ENCODE results near the gene ACAD9.
"Not testable (repeated sequence)": the region's sequence is repeated elsewhere in the genome, so short reads cannot be mapped to it uniquely, and the experiment has no call there.

Gene ACAD9

GRCh38 chr3:128879125-128879969, at the start of gene ACAD9:
Gene ACAD9, plus strand, starts transcription at chr3:128879620. Its CDS starts 72 bp downstream, at chr3:128879692.
- DNase-seq (ENCODE audit: low read depth in 2 of 3, low spot score in 2 of 3), result peak; percentile 98 to 99 (median 99)

DNA sequence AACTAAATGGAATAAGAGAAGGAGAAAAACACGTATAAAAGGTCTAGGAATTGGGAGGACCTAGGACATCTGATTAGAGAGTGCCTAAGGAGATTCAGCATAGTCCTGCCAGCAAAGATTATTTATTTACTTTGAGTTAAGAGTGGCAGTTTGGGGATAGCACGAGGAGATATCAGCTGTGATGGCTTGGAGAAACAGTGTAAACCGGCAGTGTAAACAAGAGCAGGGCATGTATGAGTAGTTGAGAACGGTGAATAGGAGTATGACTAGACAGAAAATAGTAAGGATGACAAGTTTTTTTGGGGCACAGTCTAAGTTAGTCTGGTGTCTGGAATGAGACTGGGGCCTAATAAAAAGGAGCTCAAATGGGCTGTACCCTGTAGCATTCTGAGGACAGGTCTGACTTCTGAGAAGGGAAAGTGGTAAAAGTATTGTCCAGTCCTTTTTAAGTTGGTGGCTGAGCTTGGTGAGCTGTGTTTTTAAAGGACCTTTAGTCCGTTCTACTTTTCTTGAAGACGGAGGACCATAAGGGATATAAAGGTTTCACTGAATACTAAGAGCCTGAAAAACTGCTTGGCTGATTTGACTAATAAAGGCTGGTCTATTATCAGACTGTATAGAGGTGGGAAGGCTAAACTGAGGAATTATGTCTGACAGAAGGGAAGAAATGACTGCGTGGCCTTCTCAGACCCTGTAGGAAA, 49.3 kb upstream of the ACAD9 start:
- DNase-seq (ENCODE audit: low read depth in 2 of 3, low spot score in 2 of 3), result not testable (repeated sequence)

GRCh38 chr3:128830762-128831161, 48.7 kb upstream of the ACAD9 start:
- not testable (repeated sequence) for DNase-seq (ENCODE audit: low read depth in 2 of 3, low spot score in 2 of 3)

DNA sequence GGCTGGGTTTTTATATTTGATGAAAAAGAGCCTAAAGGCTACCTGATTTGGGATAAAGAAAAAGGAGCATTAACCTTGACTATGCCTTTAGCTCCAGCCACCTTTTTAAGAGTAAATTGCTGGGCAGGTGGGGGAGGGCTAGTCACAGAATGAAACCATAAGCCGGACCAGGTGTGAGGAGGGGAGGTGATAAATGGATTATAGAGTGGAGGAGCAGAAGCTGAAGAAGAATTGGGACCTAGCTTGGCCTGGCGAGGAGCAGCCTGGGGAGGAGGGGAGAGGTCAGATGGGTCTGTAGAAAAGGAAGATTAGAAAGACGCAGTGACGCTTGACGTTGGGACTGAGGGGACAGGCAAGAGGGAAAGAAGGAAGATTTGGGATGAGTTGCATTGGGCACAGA, 46.4 kb upstream of the ACAD9 start:
- not testable (repeated sequence) for DNase-seq (ENCODE audit: low read depth in 2 of 3, low spot score in 2 of 3)

DNA sequence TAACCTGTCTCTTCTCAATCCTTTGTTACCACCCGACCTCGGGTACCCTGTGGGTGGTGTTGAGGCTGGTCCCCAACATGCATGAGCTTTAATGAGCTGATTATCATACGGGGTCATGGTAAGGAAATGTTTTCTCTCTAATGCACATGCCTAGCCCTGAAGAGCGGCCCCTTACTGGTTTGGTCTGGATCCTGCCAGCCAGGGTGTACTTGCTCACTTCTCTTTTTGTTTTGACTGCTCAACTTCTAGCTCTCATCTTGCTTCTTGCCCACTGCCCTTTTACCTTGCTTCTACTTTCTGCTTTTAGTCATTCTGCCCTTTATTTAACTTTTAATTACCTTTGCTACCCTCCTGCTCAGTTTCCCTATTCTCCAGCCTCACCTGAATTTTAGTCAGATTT, 44.3 kb upstream of the ACAD9 start:
- no peak for DNase-seq (ENCODE audit: low read depth in 2 of 3, low spot score in 2 of 3)

DNA sequence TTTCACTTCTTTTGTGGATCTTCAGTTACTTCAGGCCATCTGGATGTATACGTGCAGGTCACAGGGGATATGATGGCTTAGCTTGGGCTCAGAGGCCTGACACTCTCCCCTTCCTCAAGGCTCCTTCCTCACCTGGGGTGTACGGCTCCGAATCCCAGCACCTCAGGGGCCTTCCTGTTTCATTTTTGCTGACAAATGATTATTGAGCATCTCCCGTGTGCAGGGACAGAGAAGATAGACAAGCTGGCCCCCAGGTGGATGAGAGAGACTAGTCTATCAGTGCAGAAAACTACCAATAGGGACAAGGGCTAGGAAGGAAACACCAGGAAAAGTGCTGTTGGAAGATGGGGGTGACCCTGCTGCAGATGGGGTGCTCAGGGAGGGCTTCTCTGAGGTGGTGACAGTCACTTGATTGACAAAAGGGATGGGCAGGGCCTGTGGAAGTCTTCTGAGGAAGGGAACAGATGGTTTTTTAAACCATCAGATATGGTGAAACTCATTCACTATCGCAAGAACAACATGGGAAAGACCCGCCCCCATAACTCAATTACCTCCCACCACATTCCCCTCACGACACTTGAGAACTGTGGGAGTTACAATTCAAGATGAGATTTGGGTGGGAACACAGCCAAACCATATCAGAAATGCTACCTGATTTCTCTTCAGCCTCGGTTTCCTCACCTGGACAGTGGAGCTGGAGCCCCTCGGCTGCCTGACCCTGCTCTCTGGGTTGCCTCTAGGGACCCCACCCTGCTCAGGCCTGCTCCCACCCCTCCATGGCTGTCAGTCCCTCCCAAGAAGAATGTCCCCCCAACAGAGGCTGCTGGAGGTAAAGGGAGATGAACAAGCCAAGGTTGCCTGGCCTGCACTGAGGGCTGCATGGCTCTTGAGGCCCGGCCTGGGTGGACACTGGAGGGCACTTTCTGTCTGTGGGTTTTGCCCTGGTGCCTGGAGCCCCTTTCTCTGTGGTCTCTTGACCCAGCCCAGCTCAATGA, 37.2 kb upstream of the ACAD9 start:
- no peak for DNase-seq (ENCODE audit: low read depth in 2 of 3, low spot score in 2 of 3)

GRCh38 chr3:128844502-128844901, 34.9 kb upstream of the ACAD9 start:
- DNase-seq (ENCODE audit: low read depth in 2 of 3, low spot score in 2 of 3), result no peak

- DNase-seq (ENCODE audit: low read depth in 2 of 3, low spot score in 2 of 3), result no peak
These were observed 34.2 kb upstream of the ACAD9 start for GRCh38 chr3:128845119-128845777.

- peak; percentile 68 to 83 (median 74) for DNase-seq (ENCODE audit: low read depth in 2 of 3, low spot score in 2 of 3)
These were observed 33.5 kb upstream of the ACAD9 start for GRCh38 chr3:128845778-128846485.

DNA sequence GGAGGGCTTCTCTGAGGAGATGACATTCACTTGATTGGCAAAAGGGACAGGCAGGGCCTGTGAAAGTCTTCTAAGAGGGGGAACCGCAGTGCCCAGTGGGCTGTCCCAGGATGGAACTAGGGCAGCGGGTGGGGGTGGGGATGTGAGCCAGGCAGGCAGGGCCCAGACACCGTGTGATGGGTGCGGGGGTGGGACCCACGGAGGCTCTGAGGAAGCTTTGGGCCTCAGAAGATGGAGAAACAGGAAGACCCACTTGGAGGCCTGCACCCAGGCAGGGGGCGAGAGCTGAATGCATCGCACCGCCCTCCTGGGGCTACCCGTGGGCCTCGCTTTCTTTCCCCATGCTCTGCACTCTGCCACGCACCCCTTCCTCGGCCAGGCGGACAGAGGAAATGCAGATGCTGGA, 32.9 kb upstream of the ACAD9 start:
- no peak for DNase-seq (ENCODE audit: low read depth in 2 of 3, low spot score in 2 of 3)

- no peak for DNase-seq (ENCODE audit: low read depth in 2 of 3, low spot score in 2 of 3)
These were observed 31.6 kb upstream of the ACAD9 start for GRCh38 chr3:128847666-128848370.

GRCh38 chr3:128848936-128849335, 30.5 kb upstream of the ACAD9 start:
- no peak for DNase-seq (ENCODE audit: low read depth in 2 of 3, low spot score in 2 of 3)

- DNase-seq (ENCODE audit: low read depth in 2 of 3, low spot score in 2 of 3), result no peak
These were observed 29.4 kb upstream of the ACAD9 start for GRCh38 chr3:128849911-128850455.

GRCh38 chr3:128850544-128850943, 28.9 kb upstream of the ACAD9 start:
- no peak for DNase-seq (ENCODE audit: low read depth in 2 of 3, low spot score in 2 of 3)

DNA sequence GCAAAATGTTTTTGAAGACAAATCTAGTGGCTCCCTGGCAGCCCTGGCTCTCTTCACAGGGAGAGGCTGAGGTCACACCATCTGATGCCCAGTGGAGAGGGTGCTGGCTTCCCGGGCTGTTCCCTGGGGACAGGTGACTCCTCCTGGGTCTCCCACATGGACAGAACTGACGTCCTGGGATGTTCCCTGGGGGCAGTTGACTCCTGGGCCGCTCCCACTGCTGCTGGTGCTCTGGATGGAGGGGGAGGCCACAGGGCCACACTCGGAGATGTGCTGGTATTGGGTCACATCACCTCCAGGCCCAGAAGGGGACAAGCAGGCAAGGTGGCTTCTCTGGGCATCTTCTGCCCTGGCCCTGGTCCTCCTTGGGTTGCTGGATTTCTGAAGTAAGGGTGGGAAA, 27.8 kb upstream of the ACAD9 start:
- no peak for DNase-seq (ENCODE audit: low read depth in 2 of 3, low spot score in 2 of 3)

- DNase-seq (ENCODE audit: low read depth in 2 of 3, low spot score in 2 of 3), result no peak
These were observed 25.6 kb upstream of the ACAD9 start for GRCh38 chr3:128853826-128854225.

DNA sequence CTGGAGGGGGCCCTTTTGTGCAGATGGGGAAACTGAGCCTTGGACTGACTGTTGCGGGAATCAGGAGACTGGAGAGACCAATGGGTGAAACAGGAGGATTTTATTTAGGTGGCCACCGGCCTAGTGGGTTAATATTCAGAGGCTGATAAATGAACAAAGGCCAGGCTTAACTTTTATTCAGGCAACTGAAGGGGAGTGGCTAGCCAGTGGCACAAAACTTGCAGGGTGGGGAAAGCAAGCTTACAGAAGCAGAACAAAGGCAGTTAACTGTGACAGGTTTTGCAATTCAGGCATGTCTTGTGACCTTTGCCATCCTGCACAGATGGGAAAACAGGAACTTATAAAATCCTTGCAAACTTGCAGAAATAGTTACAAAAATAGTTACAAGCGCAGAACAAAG, 24.9 kb upstream of the ACAD9 start:
- no peak for DNase-seq (ENCODE audit: low read depth in 2 of 3, low spot score in 2 of 3)

GRCh38 chr3:128855569-128855968, 23.9 kb upstream of the ACAD9 start:
- DNase-seq (ENCODE audit: low read depth in 2 of 3, low spot score in 2 of 3), result no peak

DNA sequence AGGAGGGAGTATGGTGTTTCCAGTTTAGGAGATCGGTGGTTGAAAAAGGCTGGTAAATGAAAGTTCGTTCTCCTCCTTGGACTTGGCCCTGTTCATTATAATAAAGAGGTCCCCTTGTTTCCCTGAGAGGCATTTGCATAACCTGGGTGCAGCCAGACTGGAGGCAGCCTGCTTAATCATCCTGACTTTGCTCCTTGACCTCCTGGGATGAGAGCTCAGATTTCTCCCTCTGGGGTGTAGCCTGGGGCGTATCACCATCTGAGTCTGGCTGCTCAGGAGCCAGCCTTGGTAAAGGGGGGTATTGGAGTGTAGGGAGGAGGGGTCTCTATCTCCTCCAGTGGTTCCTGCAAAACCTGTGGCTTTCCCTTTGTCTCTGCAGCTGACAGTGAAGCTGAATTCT, 21.3 kb upstream of the ACAD9 start:
- DNase-seq (ENCODE audit: low read depth in 2 of 3, low spot score in 2 of 3), result no peak
